Heart left ventricle (tissue), 13 donors: ENCODE measurements around the gene MAGI2.

ENCODE experiments used
- CTCF ChIP-seq, 12 donors: fragments of 200-600 bp; sonication (generic) in 4 of 12; IDR thresholded peaks; one replicate each; pipeline versions ENCODE4 v1.5.0 to v1.8.0; 2018 to 2022; ENCODE audit warnings: antibody characterized with exemption in 12 of 12, mild to moderate bottlenecking in 5 of 12
- POLR2A ChIP-seq, 2 donors: fragments of 450-650 bp; IDR thresholded peaks; one replicate each; pipeline ENCODE4 v1.6.1; 2017; ENCODE audit warnings: antibody characterized with exemption in 2 of 2, mild to moderate bottlenecking in 2 of 2, moderate library complexity in 2 of 2
- donor health status: ischemic (EF 13 %, LVEDD 7.1; RV severe dilation, severe dysfunction).
- donor health status: DM: no; HTN: yes; CAD: no.
- donor health status: DM: no; HTN: no; CAD: no.
- donor health status: ischemic (EF 25% LVEDD 6.9; RV normal size, moderate dysfunction).
- donor health status: ischemic (EF 25% LVEDD 5.7; RV mildly dilated, moderate dysfunction).
- donor health status: ischemic (EF 35%, LVEDD 5.7; RV mildly dilated, moderate dysfunction).
- donor health status: nonischemic (EF 11% LVEDD 7.7; RV severe dilation, severe dysfunction).
- donor health status: DM: yes; HTN: yes; CAD: no.
- donor health status: PGD.
- donor health status: ischemic (EF 29% LVEDD 5.4; RV normal size, mild dysfunction).
- donor health status: nonischemic (EF 23%, LVEDD 6.1; RV moderate dilation, normal function).

GRCh38 chr7:78103475-78103874 lies 1350.0 kb downstream of the MAGI2 start:
- TF ChIP-seq CTCF (IDR thresholded peaks at IDR 0.05): no peak
- no peak for TF ChIP-seq POLR2A (IDR thresholded peaks at IDR 0.05)
